MCF 10A (cell line): Measurements from ENCODE around the gene PTPDC1. TPM values are rescaled to one million over a fixed set of nuclear protein-coding genes. Genes with fewer than 3 reads are reported as not detected.

ENCODE experiments used
- BruUV-seq: library from RNA; stranded (reverse); fragments of 400-500 nt; replicated peaks from 2 replicates; lab custom pipeline; 2021; lab: Mats Ljungman, UMichigan
- CTCF ChIA-PET: fragments of 300-600 bp; sonication (Branson Sonifier 250); formaldehyde crosslinking; extraction: SDS; loops from one replicate; lab custom pipeline; 2021; ENCODE audit warnings: antibody characterized with exemption, inconsistent platforms; lab: Yijun Ruan, JAX
- POLR2A ChIA-PET: fragments of 300-600, 350-650 bp; sonication (Branson Sonifier 250); formaldehyde crosslinking; extraction: SDS; loops from one replicate; lab custom pipeline; 2020; ENCODE audit warnings: antibody characterized with exemption, inconsistent platforms; lab: Yijun Ruan, JAX
- DNase-seq: peaks from one replicate; pipeline ENCODE4 v3.0.0-alpha.2; 2018; ENCODE audit not compliant: unreplicated experiment
- H3K27ac Mint-ChIP-seq: one replicate; pipeline ENCODE4 v1.8.0; 2022; ENCODE audit warnings: mild to moderate bottlenecking, low read depth, mixed read lengths; ENCODE audit not compliant: unreplicated experiment
- H3K27me3 Mint-ChIP-seq: one replicate; pipeline ENCODE4 v1.8.0; 2022; ENCODE audit warnings: mixed read lengths; ENCODE audit not compliant: insufficient read depth, unreplicated experiment
- H3K36me3 Mint-ChIP-seq: one replicate; pipeline ENCODE4 v1.8.0; 2022; ENCODE audit warnings: mild to moderate bottlenecking, moderate library complexity, mixed read lengths; ENCODE audit not compliant: insufficient read depth, unreplicated experiment
- H3K4me1 Mint-ChIP-seq: one replicate; pipeline ENCODE4 v1.8.0; 2022; ENCODE audit warnings: mixed read lengths; ENCODE audit not compliant: insufficient read depth, unreplicated experiment
- H3K4me3 Mint-ChIP-seq: one replicate; pipeline ENCODE4 v1.8.0; 2022; ENCODE audit warnings: mild to moderate bottlenecking, moderate library complexity, mixed read lengths; ENCODE audit not compliant: unreplicated experiment
- H3K9me3 Mint-ChIP-seq: one replicate; pipeline ENCODE4 v1.8.0; 2022; ENCODE audit warnings: mixed read lengths; ENCODE audit not compliant: unreplicated experiment
- CTCF ChIP-seq: fragments of 200-600 bp; IDR thresholded peaks from one replicate; pipeline ENCODE4 v1.8.0; 2022; ENCODE audit warnings: antibody characterized with exemption, mild to moderate bottlenecking; ENCODE audit not compliant: unreplicated experiment
- intact Hi-C: fragments of 100-400 bp; cut with micrococcal nuclease; formaldehyde crosslinking; loops from 2 replicates; pipeline ENCODE4 v1.14.1; 2022
- total RNA-seq: library from RNA; stranded (reverse); gene quantifications from 2 replicates; pipeline ENCODE4 v1.2.3, GENCODE V29; 2022

The PTPDC1 gene
- total RNA-seq, 1 experiment from 2014 or later, result 42.2 TPM

DNA sequence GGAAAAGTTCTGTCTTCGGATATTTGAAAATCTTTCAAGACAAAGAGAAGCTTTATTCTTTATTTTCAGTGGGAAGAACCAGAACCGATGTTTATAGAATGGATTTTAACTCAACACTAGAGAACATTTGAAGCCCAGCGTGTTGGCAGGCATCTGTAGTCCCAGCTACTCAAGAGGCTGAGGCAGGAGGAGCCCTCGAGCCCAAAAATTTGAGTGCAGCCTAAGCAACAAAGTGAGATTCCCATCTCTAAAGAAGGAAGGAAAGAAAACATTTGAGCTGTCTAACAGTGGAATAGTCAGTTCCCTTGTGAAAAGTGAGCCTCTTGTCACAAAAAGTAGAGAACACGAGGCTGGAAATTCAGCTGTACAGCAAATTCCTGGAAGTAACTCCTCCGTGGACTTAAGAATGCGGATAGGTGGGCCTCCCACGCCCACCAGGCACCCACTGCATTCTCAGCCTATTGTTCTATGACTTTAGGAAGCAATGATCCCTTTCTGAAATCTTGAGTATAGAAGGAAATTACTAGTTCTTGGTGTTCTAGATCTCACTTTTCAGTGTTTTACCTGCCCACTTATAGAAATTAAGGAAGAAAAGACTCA lies 2.3 kb upstream of the PTPDC1 start:
- no peak overlapping the region for H3K4me3 Mint-ChIP-seq
- H3K27ac Mint-ChIP-seq, result no peak overlapping the region
- no peaks in the 10 kb centered on the region for H3K9me3 Mint-ChIP-seq
- no peak for DNase-seq
- intact Hi-C loops, result no loop called here
- CTCF ChIA-PET, result interaction anchor here (0.7 to 1.0 kb wide), 3 partner anchors 12 to 73 kb away, joined by 3 read pairs; no protein-coding TSS in a partner anchor
- no TSS peak for BruUV-seq
- H3K27me3 Mint-ChIP-seq, result no peaks in the 10 kb centered on the region
- H3K4me1 Mint-ChIP-seq, result peaks cover 20% of the 10 kb centered on the region
- TF ChIP-seq CTCF, result no peak
- POLR2A ChIA-PET, result interaction anchor here (0.7 to 1.6 kb wide), 3 partner anchors 15 to 105 kb away, joined by 3 to 6 read pairs (median 3); no protein-coding TSS in a partner anchor
- H3K36me3 Mint-ChIP-seq, result peaks cover 4% of the 10 kb centered on the region

DNA sequence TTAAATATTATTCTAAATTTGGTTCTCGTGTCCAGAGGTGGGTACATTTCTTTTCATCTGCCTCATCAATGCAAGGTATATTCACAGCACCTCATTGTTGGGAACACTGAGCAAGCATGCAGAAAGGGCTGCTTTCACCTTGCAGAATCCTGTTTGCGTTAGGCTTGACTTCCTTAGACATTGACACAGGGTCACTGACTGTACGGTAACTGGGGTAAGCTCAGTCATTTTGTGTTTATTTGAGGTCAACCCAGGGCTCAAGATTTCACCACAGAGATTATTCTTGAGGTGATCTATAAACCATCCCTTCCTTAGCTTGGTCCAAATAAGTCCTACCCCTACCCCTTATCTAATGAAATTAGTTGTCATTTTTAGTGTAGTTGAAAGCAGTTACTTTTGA lies 1.7 kb upstream of the PTPDC1 start:
- peaks cover 23% of the 10 kb centered on the region for H3K4me1 Mint-ChIP-seq
- ChIA-PET POLR2A (interaction anchor here (1.6 kb wide), 1 partner anchor 14 kb away, joined by 6 read pairs; no protein-coding TSS in a partner anchor), CTCF (interaction anchor here (1.0 to 1.2 kb wide), 2 partner anchors 12 to 131 kb away, joined by 3 to 6 read pairs; no protein-coding TSS in a partner anchor)
- H3K9me3 Mint-ChIP-seq, result no peaks in the 10 kb centered on the region
- intact Hi-C loops, result no loop called here
- DNase-seq, result no peak
- H3K36me3 Mint-ChIP-seq, result peaks cover 8% of the 10 kb centered on the region
- TF ChIP-seq CTCF, result no peak
- no TSS peak for BruUV-seq
- no peak overlapping the region for H3K27ac Mint-ChIP-seq
- H3K4me3 Mint-ChIP-seq, result no peak overlapping the region
- no peaks in the 10 kb centered on the region for H3K27me3 Mint-ChIP-seq

GRCh38 chr9:94082956-94083355 lies 1.3 kb upstream of the PTPDC1 start:
- BruUV-seq, result no TSS peak
- Mint-ChIP-seq H3K36me3 (peaks cover 8% of the 10 kb centered on the region), H3K4me3 (no peak overlapping the region), H3K4me1 (peaks cover 23% of the 10 kb centered on the region), H3K9me3 (no peaks in the 10 kb centered on the region), H3K27ac (no peak overlapping the region), H3K27me3 (no peaks in the 10 kb centered on the region)
- no peak for DNase-seq
- intact Hi-C loops, result no loop called here
- ChIA-PET CTCF (interaction anchor here (1.0 to 1.2 kb wide), 2 partner anchors 88 to 131 kb away, joined by 4 to 6 read pairs; no protein-coding TSS in a partner anchor), POLR2A (interaction anchor here (0.6 to 1.6 kb wide), 2 partner anchors 14 to 52 kb away, joined by 4 to 6 read pairs; no protein-coding TSS in a partner anchor)
- TF ChIP-seq CTCF, result no peak

GRCh38 chr9:94083384-94083783 lies 880 bp upstream of the PTPDC1 start:
- intact Hi-C loops, result no loop called here
- no peak overlapping the region for H3K4me3 Mint-ChIP-seq
- TF ChIP-seq CTCF, result no peak
- ChIA-PET POLR2A (interaction anchor here (0.6 kb wide), 1 partner anchor 51 kb away, joined by 4 read pairs; no protein-coding TSS in a partner anchor), CTCF (interaction anchor here (0.5 to 2.8 kb wide), 5 partner anchors 9 to 130 kb away, joined by 4 to 9 read pairs (median 5); no protein-coding TSS in a partner anchor)
- no peaks in the 10 kb centered on the region for H3K9me3 Mint-ChIP-seq
- H3K4me1 Mint-ChIP-seq, result peaks cover 23% of the 10 kb centered on the region
- H3K27ac Mint-ChIP-seq, result no peak overlapping the region
- DNase-seq, result no peak
- no TSS peak for BruUV-seq
- peaks cover 8% of the 10 kb centered on the region for H3K36me3 Mint-ChIP-seq
- no peaks in the 10 kb centered on the region for H3K27me3 Mint-ChIP-seq
